ENCODE data around the gene CEPT1.

The CEPT1 gene

GRCh38 chr1:111147948-111148347, 7.9 kb downstream of the CEPT1 start:
- no peak for DNase-seq (ENCODE audit: low read depth)

- no peak for DNase-seq (ENCODE audit: low read depth)
These were observed 8.4 kb downstream of the CEPT1 start for GRCh38 chr1:111148376-111148881.

GRCh38 chr1:111151838-111152237, 11.8 kb downstream of the CEPT1 start:
- no peak for DNase-seq (ENCODE audit: low read depth)

GRCh38 chr1:111154021-111154999, 14.3 kb downstream of the CEPT1 start:
- no peak for DNase-seq (ENCODE audit: low read depth)

GRCh38 chr1:111157431-111157830, 17.4 kb downstream of the CEPT1 start:
- DNase-seq (ENCODE audit: low read depth), result no peak

- no peak for DNase-seq (ENCODE audit: low read depth)
These were observed 21.9 kb downstream of the CEPT1 start for GRCh38 chr1:111161843-111162487.

- DNase-seq (ENCODE audit: low read depth), result no peak
These were observed 22.5 kb downstream of the CEPT1 start for GRCh38 chr1:111162488-111162880.

- DNase-seq (ENCODE audit: low read depth), result no peak
These were observed 23.3 kb downstream of the CEPT1 start for GRCh38 chr1:111163363-111163762.

- no peak for DNase-seq (ENCODE audit: low read depth)
These were observed 24.1 kb downstream of the CEPT1 start for GRCh38 chr1:111164151-111164550.

- no peak for DNase-seq (ENCODE audit: low read depth)
These were observed 32.4 kb downstream of the CEPT1 start for GRCh38 chr1:111172463-111172862.

- DNase-seq (ENCODE audit: low read depth), result no peak
These were observed 34.0 kb downstream of the CEPT1 start for GRCh38 chr1:111174070-111174469.

- no peak for DNase-seq (ENCODE audit: low read depth)
These were observed 35.3 kb downstream of the CEPT1 start for GRCh38 chr1:111175349-111175748.

- no peak for DNase-seq (ENCODE audit: low read depth)
These were observed 36.7 kb downstream of the CEPT1 start for GRCh38 chr1:111176678-111177077.

GRCh38 chr1:111179968-111180533, 40.0 kb downstream of the CEPT1 start:
- no peak for DNase-seq (ENCODE audit: low read depth)

GRCh38 chr1:111182052-111182451, 42.0 kb downstream of the CEPT1 start:
- DNase-seq (ENCODE audit: low read depth), result no peak

- DNase-seq (ENCODE audit: low read depth), result no peak
These were observed 43.5 kb downstream of the CEPT1 start for GRCh38 chr1:111183308-111184069.

- no peak for DNase-seq (ENCODE audit: low read depth)
These were observed 44.6 kb downstream of the CEPT1 start for GRCh38 chr1:111184663-111185062.

- DNase-seq (ENCODE audit: low read depth), result peak; percentile 51
These were observed 51.0 kb downstream of the CEPT1 start for GRCh38 chr1:111190931-111191451.

GRCh38 chr1:111191496-111191895, 51.5 kb downstream of the CEPT1 start:
- DNase-seq (ENCODE audit: low read depth), result peak; percentile 63

GRCh38 chr1:111192074-111192473, 52.1 kb downstream of the CEPT1 start:
- no peak for DNase-seq (ENCODE audit: low read depth)

GRCh38 chr1:111192658-111193519, 52.9 kb downstream of the CEPT1 start:
- DNase-seq (ENCODE audit: low read depth), result no peak
